HG03066 (cell line): ENCODE measurements around the gene TTC28.

Experiments used
- ATAC-seq: cut with Tn5 transposase; IDR thresholded peaks from one replicate; pipeline ENCODE4 v1.9.1; 2021; ENCODE audit warnings: low read depth; ENCODE audit not compliant: unreplicated experiment

TTC28 gene

GRCh38 chr22:28043266-28043665, 636.4 kb downstream of the TTC28 start:
- ATAC-seq = no peak

- no peak for ATAC-seq
Measured at GRCh38 chr22:28034760-28035401, 644.8 kb downstream of the TTC28 start.

GRCh38 chr22:28034145-28034759, 645.4 kb downstream of the TTC28 start:
- no peak for ATAC-seq

GRCh38 chr22:28032861-28033260, 646.8 kb downstream of the TTC28 start:
- no peak for ATAC-seq

GRCh38 chr22:28031383-28031922, 648.2 kb downstream of the TTC28 start:
- no peak for ATAC-seq

- ATAC-seq = no peak
Measured at GRCh38 chr22:28030473-28030872, 649.2 kb downstream of the TTC28 start.

GRCh38 chr22:28029956-28030355, 649.7 kb downstream of the TTC28 start:
- no peak for ATAC-seq

GRCh38 chr22:28029201-28029948, 650.3 kb downstream of the TTC28 start:
- no peak for ATAC-seq

- ATAC-seq = no peak
Measured at GRCh38 chr22:28027453-28028448, 651.9 kb downstream of the TTC28 start.

GRCh38 chr22:28025866-28026575, 653.6 kb downstream of the TTC28 start:
- ATAC-seq = no peak

- no peak for ATAC-seq
Measured at GRCh38 chr22:28025333-28025732, 654.3 kb downstream of the TTC28 start.

GRCh38 chr22:28024422-28024888, 655.2 kb downstream of the TTC28 start:
- no peak for ATAC-seq

- no peak for ATAC-seq
Measured at GRCh38 chr22:28023774-28024173, 655.9 kb downstream of the TTC28 start.

GRCh38 chr22:28023036-28023435, 656.6 kb downstream of the TTC28 start:
- no peak for ATAC-seq

- no peak for ATAC-seq
Measured at GRCh38 chr22:28021998-28022660, 657.5 kb downstream of the TTC28 start.

GRCh38 chr22:28021116-28021997, 658.3 kb downstream of the TTC28 start:
- no peak for ATAC-seq

- no peak for ATAC-seq
Measured at GRCh38 chr22:28019881-28020861, 659.5 kb downstream of the TTC28 start.
